Measurements from ENCODE around the gene AGPAT3. TPM values are rescaled to one million over a fixed set of nuclear protein-coding genes. Genes with fewer than 3 reads are reported as not detected.

AGPAT3 gene
- total and polyA plus RNA-seq, 10 of the 15 experiments (the other 5 are each of a cell fraction or from before 2014, with no cell fraction given): 1.2 to 110 (median 30.8) TPM

DNA sequence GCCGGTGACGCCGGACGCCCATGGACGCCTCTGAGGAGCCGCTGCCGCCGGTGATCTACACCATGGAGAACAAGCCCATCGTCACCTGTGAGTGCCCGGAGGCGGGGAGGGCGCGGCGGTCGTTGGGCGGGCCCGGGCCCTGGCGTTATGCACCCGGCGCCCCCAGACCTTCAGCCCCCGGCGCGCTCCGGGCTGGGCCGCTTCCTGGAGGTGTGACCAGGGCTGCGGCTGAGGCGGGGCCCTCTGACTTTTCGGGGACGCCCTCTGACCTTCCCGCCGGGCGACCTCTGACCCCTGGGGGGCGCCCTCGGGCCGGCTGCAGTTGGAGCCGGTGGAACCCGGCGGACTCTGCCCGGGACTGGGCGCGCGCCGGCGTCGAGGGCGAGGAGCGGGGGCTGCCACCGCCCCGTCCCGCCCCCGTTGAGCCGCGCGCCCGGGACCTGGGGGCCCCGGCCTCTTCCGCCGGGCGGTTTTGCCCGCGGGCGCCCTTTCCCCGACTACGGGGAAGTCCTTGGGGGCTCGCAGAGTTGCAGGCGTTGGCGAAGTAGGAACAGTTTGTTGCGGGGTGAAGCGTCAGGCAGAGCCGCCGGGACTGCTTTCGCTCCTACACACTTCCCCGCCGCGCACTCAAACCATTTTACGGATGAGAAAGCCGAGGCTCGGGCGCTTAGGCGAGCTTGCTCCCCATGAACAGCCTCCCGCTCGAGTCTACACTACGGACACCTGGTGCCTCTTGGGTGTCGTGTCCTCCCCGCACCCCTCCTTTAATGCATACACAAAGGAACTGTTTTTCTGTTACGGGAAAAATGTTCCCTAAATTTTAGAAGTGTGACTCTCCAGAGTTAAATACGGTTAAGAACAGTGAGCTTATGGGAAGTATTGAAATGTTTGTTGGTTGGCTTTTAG lies 147.7 kb downstream of the AGPAT3 start (continued):
- TF ChIP-seq, protein P1, sequence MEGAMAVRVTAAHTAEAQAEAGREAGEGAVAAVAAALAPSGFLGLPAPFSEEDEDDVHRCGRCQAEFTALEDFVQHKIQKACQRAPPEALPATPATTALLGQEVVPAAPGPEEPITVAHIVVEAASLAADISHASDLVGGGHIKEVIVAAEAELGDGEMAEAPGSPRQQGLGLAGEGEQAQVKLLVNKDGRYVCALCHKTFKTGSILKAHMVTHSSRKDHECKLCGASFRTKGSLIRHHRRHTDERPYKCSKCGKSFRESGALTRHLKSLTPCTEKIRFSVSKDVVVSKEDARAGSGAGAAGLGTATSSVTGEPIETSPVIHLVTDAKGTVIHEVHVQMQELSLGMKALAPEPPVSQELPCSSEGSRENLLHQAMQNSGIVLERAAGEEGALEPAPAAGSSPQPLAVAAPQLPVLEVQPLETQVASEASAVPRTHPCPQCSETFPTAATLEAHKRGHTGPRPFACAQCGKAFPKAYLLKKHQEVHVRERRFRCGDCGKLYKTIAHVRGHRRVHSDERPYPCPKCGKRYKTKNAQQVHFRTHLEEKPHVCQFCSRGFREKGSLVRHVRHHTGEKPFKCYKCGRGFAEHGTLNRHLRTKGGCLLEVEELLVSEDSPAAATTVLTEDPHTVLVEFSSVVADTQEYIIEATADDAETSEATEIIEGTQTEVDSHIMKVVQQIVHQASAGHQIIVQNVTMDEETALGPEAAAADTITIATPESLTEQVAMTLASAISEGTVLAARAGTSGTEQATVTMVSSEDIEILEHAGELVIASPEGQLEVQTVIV (IDR thresholded peaks at IDR 0.05; ENCODE audit: borderline replicate concordance, partially characterized antibody): no peak
- peak; percentile 37; the same call in 1 of the 2 replicates for TF ChIP-seq YY1 (IDR thresholded peaks at IDR 0.05; ENCODE audit: low read depth, low read length)
- TF ChIP-seq LARP7 (IDR thresholded peaks at IDR 0.05): peak; percentile 52; the same call in 1 of the 2 replicates
- peak; percentile 56 for TF ChIP-seq RAD21 (IDR thresholded peaks at IDR 0.05; ENCODE audit: insufficient read depth, low read depth, low read length)
- TF ChIP-seq ASH2L (IDR thresholded peaks at IDR 0.05; ENCODE audit: borderline replicate concordance, low read depth): peak; percentile 50; the same call in 1 of the 2 replicates
- TF ChIP-seq MYC (IDR thresholded peaks at IDR 0.05; ENCODE audit: insufficient read depth, insufficient read length, insufficient replicate concordance, low read length, severe bottlenecking): no peak
- no peak for TF ChIP-seq PAX8 (IDR thresholded peaks at IDR 0.05)
- TF ChIP-seq RFX5 (IDR thresholded peaks at IDR 0.05; ENCODE audit: low read depth, low read length): no peak
- TF ChIP-seq ZNF274 (IDR thresholded peaks at IDR 0.05; ENCODE audit: insufficient read depth, insufficient read length): no peak
- no peak for TF ChIP-seq ETV6 (conservative IDR thresholded peaks at IDR 0.05 in 1 of 2, IDR thresholded peaks at IDR 0.05 in 1 of 2; ENCODE audit: borderline replicate concordance in 1 of 2, low read depth in 1 of 2)
- no peak for TF ChIP-seq CBFB (IDR thresholded peaks at IDR 0.05; ENCODE audit: low read depth)
- TF ChIP-seq NFXL1 (IDR thresholded peaks at IDR 0.05; ENCODE audit: borderline replicate concordance): 0 out of 2 replicates have a peak, but pooled peaks have one; percentile 69
- TF ChIP-seq IKZF2 (IDR thresholded peaks at IDR 0.05): peak in 1 of 2 experiments; percentile 13; a peak in 1 of 4 replicates
- TF ChIP-seq ZNF384 (IDR thresholded peaks at IDR 0.05; ENCODE audit: borderline replicate concordance, low read depth, low read length): no peak
- no peak for TF ChIP-seq NBN (IDR thresholded peaks at IDR 0.05)
- no peak for TF ChIP-seq SRF (IDR thresholded peaks at IDR 0.05; ENCODE audit: low read depth in 2 of 2, low read length in 2 of 2)
- TF ChIP-seq DPF2 (IDR thresholded peaks at IDR 0.05): peak; percentile 74
- TF ChIP-seq, protein P2, sequence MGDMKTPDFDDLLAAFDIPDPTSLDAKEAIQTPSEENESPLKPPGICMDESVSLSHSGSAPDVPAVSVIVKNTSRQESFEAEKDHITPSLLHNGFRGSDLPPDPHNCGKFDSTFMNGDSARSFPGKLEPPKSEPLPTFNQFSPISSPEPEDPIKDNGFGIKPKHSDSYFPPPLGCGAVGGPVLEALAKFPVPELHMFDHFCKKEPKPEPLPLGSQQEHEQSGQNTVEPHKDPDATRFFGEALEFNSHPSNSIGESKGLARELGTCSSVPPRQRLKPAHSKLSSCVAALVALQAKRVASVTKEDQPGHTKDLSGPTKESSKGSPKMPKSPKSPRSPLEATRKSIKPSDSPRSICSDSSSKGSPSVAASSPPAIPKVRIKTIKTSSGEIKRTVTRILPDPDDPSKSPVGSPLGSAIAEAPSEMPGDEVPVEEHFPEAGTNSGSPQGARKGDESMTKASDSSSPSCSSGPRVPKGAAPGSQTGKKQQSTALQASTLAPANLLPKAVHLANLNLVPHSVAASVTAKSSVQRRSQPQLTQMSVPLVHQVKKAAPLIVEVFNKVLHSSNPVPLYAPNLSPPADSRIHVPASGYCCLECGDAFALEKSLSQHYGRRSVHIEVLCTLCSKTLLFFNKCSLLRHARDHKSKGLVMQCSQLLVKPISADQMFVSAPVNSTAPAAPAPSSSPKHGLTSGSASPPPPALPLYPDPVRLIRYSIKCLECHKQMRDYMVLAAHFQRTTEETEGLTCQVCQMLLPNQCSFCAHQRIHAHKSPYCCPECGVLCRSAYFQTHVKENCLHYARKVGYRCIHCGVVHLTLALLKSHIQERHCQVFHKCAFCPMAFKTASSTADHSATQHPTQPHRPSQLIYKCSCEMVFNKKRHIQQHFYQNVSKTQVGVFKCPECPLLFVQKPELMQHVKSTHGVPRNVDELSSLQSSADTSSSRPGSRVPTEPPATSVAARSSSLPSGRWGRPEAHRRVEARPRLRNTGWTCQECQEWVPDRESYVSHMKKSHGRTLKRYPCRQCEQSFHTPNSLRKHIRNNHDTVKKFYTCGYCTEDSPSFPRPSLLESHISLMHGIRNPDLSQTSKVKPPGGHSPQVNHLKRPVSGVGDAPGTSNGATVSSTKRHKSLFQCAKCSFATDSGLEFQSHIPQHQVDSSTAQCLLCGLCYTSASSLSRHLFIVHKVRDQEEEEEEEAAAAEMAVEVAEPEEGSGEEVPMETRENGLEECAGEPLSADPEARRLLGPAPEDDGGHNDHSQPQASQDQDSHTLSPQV (IDR thresholded peaks at IDR 0.05): 0 out of 2 replicates have a peak, but pooled peaks have one; percentile 70
- TF ChIP-seq, protein P3, sequence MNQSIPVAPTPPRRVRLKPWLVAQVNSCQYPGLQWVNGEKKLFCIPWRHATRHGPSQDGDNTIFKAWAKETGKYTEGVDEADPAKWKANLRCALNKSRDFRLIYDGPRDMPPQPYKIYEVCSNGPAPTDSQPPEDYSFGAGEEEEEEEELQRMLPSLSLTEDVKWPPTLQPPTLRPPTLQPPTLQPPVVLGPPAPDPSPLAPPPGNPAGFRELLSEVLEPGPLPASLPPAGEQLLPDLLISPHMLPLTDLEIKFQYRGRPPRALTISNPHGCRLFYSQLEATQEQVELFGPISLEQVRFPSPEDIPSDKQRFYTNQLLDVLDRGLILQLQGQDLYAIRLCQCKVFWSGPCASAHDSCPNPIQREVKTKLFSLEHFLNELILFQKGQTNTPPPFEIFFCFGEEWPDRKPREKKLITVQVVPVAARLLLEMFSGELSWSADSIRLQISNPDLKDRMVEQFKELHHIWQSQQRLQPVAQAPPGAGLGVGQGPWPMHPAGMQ (IDR thresholded peaks at IDR 0.05; ENCODE audit: borderline replicate concordance): no peak
